PC-3 (cell line): Measurements from ENCODE around the gene IRX5. TPM values are rescaled to one million over a fixed set of nuclear protein-coding genes. Genes with fewer than 3 reads are reported as not detected.

ENCODE experiments used
- ATAC-seq: fragments of 200-7000 bp; cut with Tn5 transposase; 2 replicates; pipeline ENCODE4 v1.9.1; 2020; ENCODE audit warnings: mild to moderate bottlenecking, moderate library complexity
- BruUV-seq: library from RNA; stranded (reverse); fragments of 400-500 nt; replicated peaks from 2 replicates; lab custom pipeline; 2021; lab: Mats Ljungman, UMichigan
- CTCF ChIA-PET: fragments of 300-600 bp; sonication (Branson Sonifier 250); formaldehyde crosslinking; loops from one replicate; lab custom pipeline; 2022; ENCODE audit warnings: antibody characterized with exemption; lab: Charles Lee
- POLR2A ChIA-PET: fragments of 300-600 bp; sonication (Branson Sonifier 250); formaldehyde crosslinking; loops from one replicate; lab custom pipeline; 2022; ENCODE audit warnings: antibody characterized with exemption; ENCODE audit not compliant: unreplicated experiment; lab: Charles Lee
- DNase-seq: peaks from one replicate; pipeline ENCODE4 v3.0.0-alpha.2; 2015
- H2AFZ ChIP-seq: fragments of 300-600 bp; sonication (generic); 2 replicates; pipeline ENCODE4 v1.6.0; 2016; ENCODE audit warnings: antibody characterized with exemption, low read length
- H3F3A ChIP-seq: fragments of 300-600 bp; sonication (generic); one replicate; pipeline ENCODE4 v1.6.0; 2017; ENCODE audit warnings: antibody characterized with exemption, low read length, control low read depth, mild to moderate bottlenecking; ENCODE audit not compliant: unreplicated experiment
- H3K27ac ChIP-seq: fragments of 300-600 bp; sonication (generic); 2 replicates; pipeline ENCODE4 v1.5.1; 2016; ENCODE audit warnings: mild to moderate bottlenecking, low read length
- H3K27me3 ChIP-seq: fragments of 300-600 bp; sonication (generic); 2 replicates; pipeline ENCODE4 v1.6.1; 2016; ENCODE audit warnings: low read length, mixed read lengths
- H3K36me3 ChIP-seq: fragments of 300-600 bp; sonication (generic); 2 replicates; pipeline ENCODE4 v1.6.1; 2016; ENCODE audit warnings: low read depth, mixed run types, low read length, mixed read lengths
- H3K4me1 ChIP-seq: fragments of 300-600 bp; sonication (generic); 2 replicates; pipeline ENCODE4 v1.5.1; 2016; ENCODE audit warnings: low read length; ENCODE audit not compliant: insufficient read depth
- H3K4me2 ChIP-seq: fragments of 300-600 bp; sonication (generic); 2 replicates; pipeline ENCODE4 v1.6.0; 2016; ENCODE audit warnings: low read length
- H3K4me3 ChIP-seq: fragments of 300-600 bp; sonication (generic); 2 replicates; pipeline ENCODE4 v1.5.1; 2016; ENCODE audit warnings: mild to moderate bottlenecking, low read length, mixed read lengths
- H3K79me2 ChIP-seq: fragments of 300-600 bp; sonication (generic); 2 replicates; pipeline ENCODE4 v1.6.1; 2017; ENCODE audit warnings: low read length, mixed read lengths
- H3K9ac ChIP-seq: fragments of 300-600 bp; sonication (generic); 2 replicates; pipeline ENCODE4 v1.6.0; 2016; ENCODE audit warnings: mild to moderate bottlenecking, low read length
- H3K9me2 ChIP-seq: fragments of 300-600 bp; sonication (generic); replicated peaks from 2 replicates; pipeline ENCODE4 v1.6.1; 2016; ENCODE audit warnings: mixed run types, low read length, mixed read lengths
- H3K9me3 ChIP-seq: fragments of 300-600 bp; sonication (generic); 2 replicates; pipeline ENCODE4 v1.6.1; 2016; ENCODE audit warnings: low read length, mixed read lengths
- H4K20me1 ChIP-seq: fragments of 300-600 bp; sonication (generic); 2 replicates; pipeline ENCODE4 v1.6.1; 2016; ENCODE audit warnings: low read length, mixed read lengths
- EZH2 ChIP-seq: fragments of 300-600 bp; sonication (generic); IDR thresholded peaks from one replicate; pipeline ENCODE4 v1.6.1; 2017; ENCODE audit warnings: antibody characterized with exemption, mild to moderate bottlenecking, low read length; ENCODE audit not compliant: unreplicated experiment
- EZH2phosphoT487 ChIP-seq: fragments of 300-600 bp; sonication (generic); IDR thresholded peaks from 2 replicates; pipeline ENCODE4 v1.6.1; 2018; ENCODE audit warnings: mild to moderate bottlenecking, antibody characterized with exemption, low read length, borderline replicate concordance
- intact Hi-C: fragments of 100-400 bp; cut with micrococcal nuclease; formaldehyde crosslinking; loops from 2 replicates; pipeline ENCODE4 v1.9.0; 2023
- total RNA-seq: library from RNA; depleted of rRNA; stranded (reverse); fragments of >200 nt; gene quantifications from 2 replicates; pipeline ENCODE4 v1.2.3, GENCODE V29; 2014
- TF ChIP-seq, protein P1 (sequence below): fragments of 300-600 bp; sonication (generic); conservative IDR thresholded peaks from 2 replicates; pipeline ENCODE4 v1.5.1; 2017; ENCODE audit warnings: antibody characterized with exemption, low read depth, mild to moderate bottlenecking, low read length

The IRX5 gene
- total RNA-seq, 1 experiment from 2014 or later, result 0.22 TPM

DNA sequence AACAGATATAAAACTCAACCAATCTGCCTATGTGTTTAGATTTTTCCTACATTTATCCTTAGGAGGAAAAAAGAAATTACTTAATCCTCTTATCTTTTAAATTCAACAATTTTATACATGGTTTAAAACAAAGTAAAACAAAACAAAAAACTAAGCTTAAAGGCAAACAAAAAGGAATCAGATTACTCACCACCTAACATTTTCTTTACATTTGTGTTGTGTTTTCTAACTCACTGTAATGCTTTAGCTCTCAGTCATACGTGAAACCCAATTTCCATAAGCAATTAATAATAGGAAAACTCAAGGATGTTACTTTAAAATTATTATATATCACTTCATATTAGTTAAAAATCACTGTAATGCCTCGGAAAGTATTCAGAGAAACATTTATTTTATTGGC is 6.7 kb upstream of the IRX5 start:
- H3K4me3 ChIP-seq, result no peak overlapping the region
- H3K9ac ChIP-seq, result no peak overlapping the region
- no peak overlapping the region for H3K27ac ChIP-seq
- intact Hi-C loops, result no loop called here
- H3F3A ChIP-seq, result no peaks in the 10 kb centered on the region
- no peaks in the 10 kb centered on the region for H3K36me3 ChIP-seq
- CTCF ChIA-PET, result no interaction called here
- DNase-seq (no peak), ATAC-seq (no peak)
- POLR2A ChIA-PET, result no interaction called here
- BruUV-seq, result no TSS peak
- no peaks in the 10 kb centered on the region for H4K20me1 ChIP-seq
- H3K4me1 ChIP-seq, result no peaks in the 10 kb centered on the region
- no peaks in the 10 kb centered on the region for H3K9me2 ChIP-seq
- no peak overlapping the region for H2AFZ ChIP-seq
- no peaks in the 10 kb centered on the region for H3K79me2 ChIP-seq
- TF ChIP-seq, protein P1, sequence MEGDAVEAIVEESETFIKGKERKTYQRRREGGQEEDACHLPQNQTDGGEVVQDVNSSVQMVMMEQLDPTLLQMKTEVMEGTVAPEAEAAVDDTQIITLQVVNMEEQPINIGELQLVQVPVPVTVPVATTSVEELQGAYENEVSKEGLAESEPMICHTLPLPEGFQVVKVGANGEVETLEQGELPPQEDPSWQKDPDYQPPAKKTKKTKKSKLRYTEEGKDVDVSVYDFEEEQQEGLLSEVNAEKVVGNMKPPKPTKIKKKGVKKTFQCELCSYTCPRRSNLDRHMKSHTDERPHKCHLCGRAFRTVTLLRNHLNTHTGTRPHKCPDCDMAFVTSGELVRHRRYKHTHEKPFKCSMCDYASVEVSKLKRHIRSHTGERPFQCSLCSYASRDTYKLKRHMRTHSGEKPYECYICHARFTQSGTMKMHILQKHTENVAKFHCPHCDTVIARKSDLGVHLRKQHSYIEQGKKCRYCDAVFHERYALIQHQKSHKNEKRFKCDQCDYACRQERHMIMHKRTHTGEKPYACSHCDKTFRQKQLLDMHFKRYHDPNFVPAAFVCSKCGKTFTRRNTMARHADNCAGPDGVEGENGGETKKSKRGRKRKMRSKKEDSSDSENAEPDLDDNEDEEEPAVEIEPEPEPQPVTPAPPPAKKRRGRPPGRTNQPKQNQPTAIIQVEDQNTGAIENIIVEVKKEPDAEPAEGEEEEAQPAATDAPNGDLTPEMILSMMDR, result no peak
- no peak for TF ChIP-seq EZH2
- TF ChIP-seq EZH2phosphoT487, result no peak
- H3K4me2 ChIP-seq, result no peak overlapping the region
- no peaks in the 10 kb centered on the region for H3K9me3 ChIP-seq
- H3K27me3 ChIP-seq, result peaks cover 28% of the 10 kb centered on the region

DNA sequence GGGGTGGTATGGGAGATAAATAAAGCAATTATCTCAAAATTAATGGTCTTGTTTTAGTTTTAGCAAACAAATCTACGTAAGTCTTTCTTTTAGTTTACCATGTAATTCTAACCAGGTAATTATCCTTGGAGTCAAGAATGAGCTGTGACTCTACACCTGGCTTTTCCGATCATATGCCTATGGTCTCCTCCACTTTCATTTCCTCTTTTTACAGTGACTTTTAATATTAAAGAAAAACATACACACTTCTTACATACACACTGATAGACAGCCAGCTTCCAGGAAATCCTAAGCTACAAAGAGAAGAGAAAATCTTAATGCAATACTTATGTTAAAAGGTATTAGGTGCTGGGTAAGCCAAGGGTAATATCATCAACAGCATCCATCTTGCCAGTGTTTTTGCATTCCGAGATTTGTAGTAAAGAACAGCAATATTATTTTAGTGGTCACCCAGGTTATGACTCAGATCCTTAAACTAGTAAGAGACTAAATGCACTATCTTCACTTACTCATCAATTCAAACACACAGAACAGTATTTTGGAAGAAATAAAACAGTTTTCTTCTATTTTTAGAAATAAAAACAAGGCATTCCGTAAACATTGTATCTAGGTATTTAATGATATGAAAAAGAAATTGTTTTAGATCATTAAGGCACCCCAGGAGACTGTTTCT is 4.4 kb upstream of the IRX5 start:
- ChIA-PET POLR2A (no interaction called here), CTCF (no interaction called here)
- ATAC-seq, result no peak
- TF ChIP-seq, protein P1, result no peak
- TF ChIP-seq EZH2phosphoT487, result no peak
- TF ChIP-seq EZH2, result no peak
- intact Hi-C loops, result no loop called here
- Histone ChIP-seq H3K9ac (no peak overlapping the region), H3F3A (no peaks in the 10 kb centered on the region), H3K79me2 (no peaks in the 10 kb centered on the region), H3K27me3 (peaks cover 49% of the 10 kb centered on the region), H3K27ac (no peak overlapping the region), H3K4me1 (0 out of 2 replicates have a peak, but pooled peaks cover 9% of the 10 kb centered on the region), H3K4me2 (no peak overlapping the region), H3K9me3 (no peaks in the 10 kb centered on the region), H3K4me3 (no peak overlapping the region), H3K36me3 (no peaks in the 10 kb centered on the region), H4K20me1 (no peaks in the 10 kb centered on the region), H2AFZ (no peak overlapping the region), H3K9me2 (no peaks in the 10 kb centered on the region)
- no TSS peak for BruUV-seq
- DNase-seq, result no peak
